ENCODE data around the gene TTC7B.

- TF ChIP-seq, protein P1, sequence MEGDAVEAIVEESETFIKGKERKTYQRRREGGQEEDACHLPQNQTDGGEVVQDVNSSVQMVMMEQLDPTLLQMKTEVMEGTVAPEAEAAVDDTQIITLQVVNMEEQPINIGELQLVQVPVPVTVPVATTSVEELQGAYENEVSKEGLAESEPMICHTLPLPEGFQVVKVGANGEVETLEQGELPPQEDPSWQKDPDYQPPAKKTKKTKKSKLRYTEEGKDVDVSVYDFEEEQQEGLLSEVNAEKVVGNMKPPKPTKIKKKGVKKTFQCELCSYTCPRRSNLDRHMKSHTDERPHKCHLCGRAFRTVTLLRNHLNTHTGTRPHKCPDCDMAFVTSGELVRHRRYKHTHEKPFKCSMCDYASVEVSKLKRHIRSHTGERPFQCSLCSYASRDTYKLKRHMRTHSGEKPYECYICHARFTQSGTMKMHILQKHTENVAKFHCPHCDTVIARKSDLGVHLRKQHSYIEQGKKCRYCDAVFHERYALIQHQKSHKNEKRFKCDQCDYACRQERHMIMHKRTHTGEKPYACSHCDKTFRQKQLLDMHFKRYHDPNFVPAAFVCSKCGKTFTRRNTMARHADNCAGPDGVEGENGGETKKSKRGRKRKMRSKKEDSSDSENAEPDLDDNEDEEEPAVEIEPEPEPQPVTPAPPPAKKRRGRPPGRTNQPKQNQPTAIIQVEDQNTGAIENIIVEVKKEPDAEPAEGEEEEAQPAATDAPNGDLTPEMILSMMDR (CRISPR knock-in tag; IDR thresholded peaks at IDR 0.05): no peak
- TF ChIP-seq ASH2L (IDR thresholded peaks at IDR 0.05; ENCODE audit: insufficient read length, low read depth, low read length): no peak
Measured at GRCh38 chr14:90579088-90579487, 237.1 kb downstream of the TTC7B start.
